Esophagus muscularis mucosa (tissue), 4 donors: Measurements from ENCODE around the gene ICE1.
"Not testable (repeated sequence)": the region's sequence is repeated elsewhere in the genome, so short reads cannot be mapped to it uniquely, and the experiment has no call there.

Source experiments
- CTCF ChIP-seq, 3 experiments: fragments of 200-600 bp in 2 of 3; fragments of 450-650 bp in 1 of 3; sonication (generic) in 2 of 3; IDR thresholded peaks; one replicate each; pipeline ENCODE4 v1.5.1; 2017 to 2019; ENCODE audit warnings: antibody characterized with exemption in 3 of 3, mild to moderate bottlenecking in 2 of 3, moderate library complexity in 1 of 3
- EP300 ChIP-seq: sonication (generic); formaldehyde crosslinking; IDR thresholded peaks from one replicate; pipeline ENCODE4 v1.6.1; 2017; ENCODE audit warnings: antibody characterized with exemption
- POLR2A ChIP-seq: fragments of 450-650 bp; IDR thresholded peaks from one replicate; pipeline ENCODE4 v1.6.1; 2017; ENCODE audit warnings: antibody characterized with exemption, moderate library complexity, mild to moderate bottlenecking, low read depth
- POLR2AphosphoS5 ChIP-seq, 2 donors: sonication (generic); formaldehyde crosslinking; IDR thresholded peaks; one replicate each; pipeline ENCODE4 v1.6.1; 2017; ENCODE audit warnings: antibody characterized with exemption in 2 of 2

- not testable (repeated sequence) for TF ChIP-seq CTCF (IDR thresholded peaks at IDR 0.05); POLR2AphosphoS5 (IDR thresholded peaks at IDR 0.05); POLR2A; EP300
These were observed 57.1 kb downstream of the ICE1 start for GRCh38 chr5:5479578-5479977.
